Thyroid gland (tissue), 4 donors: Measurements from ENCODE around the gene NANOG. TPM values are rescaled to one million over a fixed set of nuclear protein-coding genes. Genes with fewer than 3 reads are reported as not detected.
"Not testable (repeated sequence)": the region's sequence is repeated elsewhere in the genome, so short reads cannot be mapped to it uniquely, and the experiment has no call there.

Source experiments
- DNase-seq, 2 donors: peaks; one replicate each; pipeline ENCODE4 v3.0.0-alpha.2; 2019
- H3K27ac ChIP-seq, 3 donors: fragments of 200-600 bp; sonication (generic); 1 replicate in 2 of 3; 2 replicates in 1 of 3; pipeline ENCODE4 v1.5.1; 2016 to 2019; ENCODE audit warnings: mild to moderate bottlenecking in 1 of 3, moderate library complexity in 1 of 3
- H3K27me3 ChIP-seq: fragments of 200-600 bp; sonication (generic); one replicate; pipeline ENCODE4 v1.5.1; 2019
- H3K36me3 ChIP-seq, 2 donors: fragments of 200-600 bp; sonication (generic); one replicate each; pipeline ENCODE4 v1.5.1; 2016 to 2019
- H3K4me1 ChIP-seq, 2 donors: fragments of 200-600 bp; sonication (generic); one replicate each; pipeline ENCODE4 v1.5.1; 2017 to 2019
- H3K4me3 ChIP-seq, 3 donors: fragments of 200-600 bp; sonication (generic); replicated peaks in 1 of 3; 1 replicate in 2 of 3; 2 replicates in 1 of 3; pipeline ENCODE4 v1.5.1; 2016; ENCODE audit warnings: mild to moderate bottlenecking in 1 of 3
- H3K9me3 ChIP-seq: fragments of 200-600 bp; sonication (generic); one replicate; pipeline ENCODE4 v1.5.1; 2017
- CTCF ChIP-seq, 6 experiments: fragments of 200-600 bp in 3 of 6; fragments of 450-650 bp in 3 of 6; sonication (generic) in 3 of 6; IDR thresholded peaks; one replicate each; pipeline ENCODE4 v1.5.1; 2016 to 2019; ENCODE audit warnings: antibody characterized with exemption in 6 of 6, mild to moderate bottlenecking in 2 of 6, inconsistent platforms in 1 of 6, moderate library complexity in 1 of 6
- POLR2A ChIP-seq, 2 donors: fragments of 450-650 bp; IDR thresholded peaks; one replicate each; pipeline ENCODE4 v1.6.1; 2017; ENCODE audit warnings: antibody characterized with exemption in 2 of 2, mild to moderate bottlenecking in 2 of 2, moderate library complexity in 1 of 2
- WGBS, 2 donors: methylation state at CpG; one replicate each; pipeline ENCODE4 v1.1.5; 2017; 5-methylcytosine and 5-hydroxymethylcytosine counted together
- intact Hi-C: fragments of 100-400 bp; cut with DNase I; formaldehyde crosslinking; loops from one replicate; pipeline ENCODE4 v1.15.1; 2023
- total RNA-seq, 4 donors: library from RNA; depleted of rRNA; stranded (reverse); fragments of >200 nt; gene quantifications; one replicate each; pipeline ENCODE4 v1.2.3, GENCODE V29; 2016

NANOG gene
- total RNA-seq, 4 donors from 2014 or later: under 0.01 to 1.6 (median 0.42) TPM

DNA sequence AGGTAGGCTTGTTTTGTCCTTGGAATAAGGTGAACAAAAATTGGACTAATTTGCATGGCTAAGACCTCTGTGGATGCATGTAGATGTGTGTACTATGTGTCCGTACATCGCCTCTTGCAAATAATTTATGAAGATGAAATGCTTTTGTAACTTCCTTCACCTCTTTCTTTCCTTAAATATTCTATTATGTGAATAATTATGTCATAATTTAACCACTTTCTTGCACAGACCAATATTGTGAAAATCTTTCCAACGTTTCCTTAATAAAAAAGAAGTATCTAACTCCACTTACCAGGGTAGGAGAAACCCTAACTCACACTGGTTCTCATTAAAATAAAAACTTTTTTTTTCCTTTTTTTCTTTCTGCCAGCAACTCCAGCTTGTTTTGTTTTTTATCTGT lies 4.0 kb downstream of the NANOG start:
- Histone ChIP-seq H3K4me3 (no peak overlapping the region), H3K27me3 (no peaks in the 10 kb centered on the region), H3K27ac (no peak overlapping the region), H3K36me3 (no peaks in the 10 kb centered on the region), H3K4me1 (no peaks in the 10 kb centered on the region), H3K9me3 (no peaks in the 10 kb centered on the region)
- no peak for TF ChIP-seq POLR2A (IDR thresholded peaks at IDR 0.05)
- WGBS, 2 donors: 71 to 74% methylated on average over 3 of the region's 3 CpGs
- DNase-seq: no peak
- intact Hi-C loops: no loop called here

- H3K9me3 ChIP-seq, H3K4me3 ChIP-seq, H3K4me1 ChIP-seq, intact Hi-C loops, DNase-seq, H3K27ac ChIP-seq, H3K27me3 ChIP-seq, H3K36me3 ChIP-seq: not testable (repeated sequence)
- WGBS, 2 donors: 93 to 94% methylated on average over 7 of the region's 7 CpGs
Measured at GRCh38 chr12:7797269-7797668, 8.1 kb downstream of the NANOG start.

DNA sequence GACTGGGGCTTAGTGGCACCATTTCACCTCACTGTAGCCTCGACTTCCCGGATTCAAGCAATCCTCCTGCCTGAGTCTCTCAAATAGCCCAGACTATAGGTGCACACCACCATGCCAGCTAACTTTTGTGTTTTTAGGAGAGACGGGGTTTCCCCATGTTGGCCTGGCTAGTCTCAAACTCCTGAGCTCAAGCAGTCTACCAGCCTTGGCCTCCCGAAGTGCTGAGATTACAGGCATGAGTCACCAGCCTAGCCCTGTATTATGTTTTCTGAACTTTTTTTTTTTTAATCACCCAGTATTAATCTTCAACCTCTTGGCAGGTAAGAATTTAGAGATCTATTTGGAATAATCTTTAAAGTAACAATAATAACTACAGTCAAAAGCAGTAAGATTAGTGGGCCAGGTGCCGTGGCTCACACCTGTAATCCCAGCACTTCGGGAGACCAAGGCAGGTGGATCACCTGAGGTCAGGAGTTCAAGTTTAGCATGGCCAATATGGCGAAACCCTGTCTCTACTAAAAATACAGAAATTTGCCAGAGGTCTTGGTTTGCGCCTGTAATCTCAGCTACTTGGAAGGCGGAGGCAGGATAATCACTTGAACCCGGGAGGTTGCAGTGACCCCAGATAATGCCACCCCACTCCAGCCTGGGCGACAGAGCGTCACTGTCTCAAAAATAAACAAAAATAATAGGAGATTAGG lies 8.6 kb downstream of the NANOG start:
- H3K27ac ChIP-seq: no peak overlapping the region

GRCh38 chr12:7798750-7799308 lies 9.6 kb downstream of the NANOG start:
- DNase-seq, H3K36me3 ChIP-seq, H3K27ac ChIP-seq, H3K4me3 ChIP-seq, H3K4me1 ChIP-seq, H3K9me3 ChIP-seq, H3K27me3 ChIP-seq, intact Hi-C loops: not testable (repeated sequence)
- WGBS, 2 donors: 47 to 59% methylated on average over 1 to 2 of the region's 4 CpGs

More for the DNA sequence above, 8.6 kb downstream of the NANOG start:
- intact Hi-C loops: no loop called here
- TF ChIP-seq CTCF (IDR thresholded peaks at IDR 0.05) (no peak), POLR2A (IDR thresholded peaks at IDR 0.05) (no peak)
- DNase-seq: no peak
- H3K4me3 ChIP-seq: no peak overlapping the region
- WGBS, 2 donors: 80 to 84% methylated on average over 12 of the region's 12 CpGs
- H3K4me1 ChIP-seq: no peaks in the 10 kb centered on the region
- H3K9me3 ChIP-seq: no peaks in the 10 kb centered on the region
- no peaks in the 10 kb centered on the region for H3K36me3 ChIP-seq
- H3K27me3 ChIP-seq: no peaks in the 10 kb centered on the region

DNA sequence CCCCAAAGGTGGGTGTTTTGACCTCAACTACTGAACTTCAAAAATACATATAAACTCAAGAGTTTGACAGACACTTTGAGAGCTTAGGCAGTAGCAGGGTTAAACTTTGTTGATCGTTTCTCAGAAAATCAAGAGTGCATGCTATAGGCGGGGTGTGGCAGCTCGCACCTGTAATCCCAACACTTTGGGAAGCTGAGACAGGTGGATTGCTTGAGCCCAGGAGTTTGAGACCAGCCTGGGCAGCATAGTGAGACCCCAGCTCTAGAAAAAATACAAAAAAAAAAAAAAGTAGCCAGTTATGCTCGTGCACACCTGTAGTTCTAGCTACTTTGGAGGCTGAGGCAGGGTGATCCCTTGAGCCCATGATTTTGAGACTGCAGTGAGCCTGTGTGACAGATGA lies 12.3 kb downstream of the NANOG start:
- Histone ChIP-seq H3K4me1 (no peaks in the 10 kb centered on the region), H3K27me3 (no peaks in the 10 kb centered on the region), H3K4me3 (no peak overlapping the region), H3K9me3 (no peaks in the 10 kb centered on the region), H3K27ac (no peak overlapping the region), H3K36me3 (no peaks in the 10 kb centered on the region)
- no peak for DNase-seq
- no peak for TF ChIP-seq CTCF (IDR thresholded peaks at IDR 0.05)
- TF ChIP-seq POLR2A (IDR thresholded peaks at IDR 0.05): no peak
- 51 to 54% methylated on average over 4 of the region's 4 CpGs for whole genome bisulfite sequencing, 2 donors
- intact Hi-C loops: no loop called here

GRCh38 chr12:7806319-7806718 lies 17.1 kb downstream of the NANOG start:
- intact Hi-C loops, H3K4me3 ChIP-seq, H3K27ac ChIP-seq, DNase-seq, H3K36me3 ChIP-seq, H3K4me1 ChIP-seq, H3K9me3 ChIP-seq, H3K27me3 ChIP-seq: not testable (repeated sequence)
- 53 to 65% methylated on average over 6 of the region's 6 CpGs for WGBS, 2 donors

DNA sequence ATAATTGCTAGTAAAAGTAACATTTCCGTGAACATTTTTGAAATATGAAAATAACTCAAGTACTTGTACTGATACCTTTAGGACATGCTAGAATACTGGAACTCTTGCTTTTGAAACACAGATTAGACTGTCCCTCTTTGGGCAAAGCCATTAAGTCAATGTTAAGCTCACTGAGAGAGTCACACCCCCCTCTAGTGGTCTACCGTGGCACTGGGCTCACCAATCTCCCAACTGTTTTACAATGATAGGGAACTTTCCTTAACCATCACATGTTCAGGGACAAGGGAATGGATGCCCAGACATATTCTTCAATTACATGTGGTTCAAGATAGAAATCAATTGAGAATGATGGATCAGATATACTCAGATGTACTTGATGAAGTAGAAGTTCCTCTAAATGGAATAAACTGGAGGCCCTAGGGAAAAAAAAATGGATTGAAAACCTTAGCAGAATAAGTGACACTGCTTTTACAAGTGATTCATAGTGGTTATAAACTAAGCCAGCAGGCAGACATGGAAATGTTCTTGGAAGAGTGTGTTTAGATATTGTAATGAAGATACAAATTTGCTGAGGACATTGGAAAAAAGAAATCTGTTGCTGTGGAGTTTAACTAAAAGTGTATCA lies 17.8 kb downstream of the NANOG start:
- Histone ChIP-seq H3K9me3 (no peaks in the 10 kb centered on the region), H3K4me3 (no peak overlapping the region), H3K27me3 (no peaks in the 10 kb centered on the region), H3K27ac (no peak overlapping the region), H3K36me3 (no peaks in the 10 kb centered on the region), H3K4me1 (no peaks in the 10 kb centered on the region)
- DNase-seq: peak; percentile 36 to 51
- intact Hi-C loops: no loop called here
- WGBS, 2 donors: 2 to 4% methylated on average over 2 of the region's 2 CpGs
- TF ChIP-seq CTCF (IDR thresholded peaks at IDR 0.05) (peak in 4 of 6 experiments; percentile 22 to 73 (median 52)), POLR2A (IDR thresholded peaks at IDR 0.05) (no peak)

DNA sequence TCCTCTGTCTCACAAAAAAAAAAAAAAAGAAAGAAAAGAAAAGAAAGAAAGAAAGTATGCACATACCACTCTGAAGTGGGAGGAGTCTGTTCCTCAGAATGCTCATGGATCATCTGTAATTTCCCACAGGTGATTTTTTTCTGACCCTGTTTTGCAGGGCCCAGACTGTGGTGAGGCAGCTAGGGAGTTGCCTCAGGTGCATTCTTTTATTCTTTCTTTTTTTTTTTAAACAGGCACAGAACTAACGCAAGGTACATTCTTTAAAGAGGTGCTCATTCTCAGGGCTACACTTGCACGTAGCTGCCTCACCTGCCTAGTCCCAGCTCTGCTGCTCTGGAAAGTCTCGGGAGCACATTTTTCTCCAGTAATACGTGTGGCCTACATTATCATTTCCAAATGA lies 36.6 kb downstream of the NANOG start:
- intact Hi-C loops, H3K27ac ChIP-seq, H3K36me3 ChIP-seq, H3K9me3 ChIP-seq, H3K4me1 ChIP-seq, DNase-seq, H3K4me3 ChIP-seq, H3K27me3 ChIP-seq: not testable (repeated sequence)
- 65 to 70% methylated on average over 4 of the region's 4 CpGs for WGBS, 2 donors

- H3K27me3 ChIP-seq, intact Hi-C loops, DNase-seq, H3K4me1 ChIP-seq, H3K4me3 ChIP-seq, H3K9me3 ChIP-seq, H3K36me3 ChIP-seq, H3K27ac ChIP-seq: not testable (repeated sequence)
- whole genome bisulfite sequencing, 2 donors: 98 to 99% methylated on average over 4 of the region's 4 CpGs
Measured at GRCh38 chr12:7829737-7830136, 40.5 kb downstream of the NANOG start.
